ENCODE results near the gene SPPL3.

The SPPL3 gene

DNA sequence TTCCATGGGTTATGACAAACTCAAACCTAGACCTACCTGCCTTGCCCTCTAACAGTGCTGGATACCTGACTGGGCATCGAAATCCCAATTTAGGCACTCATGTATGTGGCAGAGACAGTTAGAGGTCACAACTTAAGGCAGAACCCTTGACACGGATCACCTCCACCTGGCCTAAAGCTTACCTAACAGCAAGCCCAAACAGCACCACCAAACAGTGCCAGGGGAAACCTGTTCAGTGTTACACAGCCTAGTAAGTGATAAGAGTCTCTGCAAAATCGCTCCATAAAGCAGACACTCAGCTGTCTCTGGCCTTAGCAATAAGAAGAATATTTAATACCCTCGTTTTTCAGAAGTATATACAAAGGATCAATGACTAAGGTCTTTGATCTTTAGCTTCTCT lies 77.8 kb downstream of the SPPL3 start (continued):
- TF ChIP-seq PATZ1 (CRISPR knock-in tag; IDR thresholded peaks at IDR 0.05; ENCODE audit: borderline replicate concordance), result no peak
- no peak for TF ChIP-seq CSDC2 (CRISPR knock-in tag; IDR thresholded peaks at IDR 0.05)
- TF ChIP-seq TOX (CRISPR knock-in tag; IDR thresholded peaks at IDR 0.05; ENCODE audit: borderline replicate concordance), result no peak
- TF ChIP-seq TCF4 (CRISPR knock-in tag; IDR thresholded peaks at IDR 0.05; ENCODE audit: borderline replicate concordance), result no peak
- TF ChIP-seq ZC3H10 (CRISPR knock-in tag; IDR thresholded peaks at IDR 0.05), result no peak
- TF ChIP-seq BACH2 (CRISPR knock-in tag; IDR thresholded peaks at IDR 0.05; ENCODE audit: borderline replicate concordance), result no peak
- TF ChIP-seq ARNTL (CRISPR knock-in tag; IDR thresholded peaks at IDR 0.05; ENCODE audit: borderline replicate concordance, low read depth), result no peak
- TF ChIP-seq OSR1 (CRISPR knock-in tag; IDR thresholded peaks at IDR 0.05), result no peak

- ATAC-seq, result no peak
- TF ChIP-seq PATZ1 (CRISPR knock-in tag; IDR thresholded peaks at IDR 0.05; ENCODE audit: borderline replicate concordance), result no peak
- no peak for TF ChIP-seq CREB5 (CRISPR knock-in tag; IDR thresholded peaks at IDR 0.05; ENCODE audit: low read depth)
- no peak for TF ChIP-seq ZFP3 (CRISPR knock-in tag; IDR thresholded peaks at IDR 0.05)
- no peak for TF ChIP-seq TOX (CRISPR knock-in tag; IDR thresholded peaks at IDR 0.05; ENCODE audit: borderline replicate concordance)
- TF ChIP-seq OSR1 (CRISPR knock-in tag; IDR thresholded peaks at IDR 0.05), result no peak
- TF ChIP-seq ISL1 (CRISPR knock-in tag; IDR thresholded peaks at IDR 0.05), result no peak
- TF ChIP-seq ZNF8 (CRISPR knock-in tag; IDR thresholded peaks at IDR 0.05), result no peak
- TF ChIP-seq ESRRG (CRISPR knock-in tag; IDR thresholded peaks at IDR 0.05), result no peak
- no peak for TF ChIP-seq ZNF70 (CRISPR knock-in tag; IDR thresholded peaks at IDR 0.05)
- TF ChIP-seq TSHZ2 (CRISPR knock-in tag; IDR thresholded peaks at IDR 0.05), result no peak
- no peak for TF ChIP-seq RARB (CRISPR knock-in tag; IDR thresholded peaks at IDR 0.05)
- TF ChIP-seq ARNTL (CRISPR knock-in tag; IDR thresholded peaks at IDR 0.05; ENCODE audit: borderline replicate concordance, low read depth), result no peak
- no peak for TF ChIP-seq POU6F1 (CRISPR knock-in tag; IDR thresholded peaks at IDR 0.05; ENCODE audit: borderline replicate concordance, low read depth)
- TF ChIP-seq ZFP30 (CRISPR knock-in tag; IDR thresholded peaks at IDR 0.05), result no peak
- no peak for TF ChIP-seq PPARA (CRISPR knock-in tag; IDR thresholded peaks at IDR 0.05; ENCODE audit: borderline replicate concordance)
- no peak for TF ChIP-seq ZC3H10 (CRISPR knock-in tag; IDR thresholded peaks at IDR 0.05)
- no peak for TF ChIP-seq GLIS3 (CRISPR knock-in tag; IDR thresholded peaks at IDR 0.05)
Measured at GRCh38 chr12:120825337-120825736, 78.8 kb downstream of the SPPL3 start.

DNA sequence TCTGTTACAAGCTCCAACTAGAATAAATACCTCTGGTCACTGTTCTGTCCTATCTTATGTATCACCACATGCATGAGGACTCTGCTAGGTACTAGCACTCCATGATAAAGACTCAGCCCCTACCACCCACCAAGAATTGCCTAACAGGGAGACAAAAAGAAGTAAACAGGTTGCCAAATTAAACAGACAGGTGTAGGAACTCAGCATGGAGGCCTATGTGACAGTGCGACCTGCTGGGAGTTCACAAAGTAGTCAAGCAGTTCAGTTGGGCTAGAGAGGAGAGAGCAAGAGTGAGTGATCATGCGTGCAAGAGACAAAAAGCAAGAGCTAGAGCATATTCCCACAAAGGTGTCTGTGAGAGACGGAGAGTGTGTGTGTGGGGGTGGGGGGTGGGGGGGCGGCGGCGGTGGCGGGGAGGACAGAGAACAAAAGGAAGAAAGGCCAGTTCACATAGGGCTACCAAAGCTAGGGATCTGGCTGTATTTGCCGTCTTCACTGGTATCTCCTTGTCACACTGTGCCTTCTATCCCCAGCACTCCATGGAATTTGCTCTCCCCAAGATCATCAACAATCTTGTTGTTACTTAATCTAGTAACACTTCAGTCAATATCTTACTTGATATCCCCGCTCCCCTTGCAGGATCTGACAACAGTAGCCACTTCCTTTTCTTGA lies 81.2 kb downstream of the SPPL3 start:
- ATAC-seq, result no peak
- TF ChIP-seq PPARA (CRISPR knock-in tag; IDR thresholded peaks at IDR 0.05; ENCODE audit: borderline replicate concordance) (no peak), ESRRG (CRISPR knock-in tag; IDR thresholded peaks at IDR 0.05) (no peak), PATZ1 (CRISPR knock-in tag; IDR thresholded peaks at IDR 0.05; ENCODE audit: borderline replicate concordance) (no peak), OSR1 (CRISPR knock-in tag; IDR thresholded peaks at IDR 0.05) (no peak), ZFP30 (CRISPR knock-in tag; IDR thresholded peaks at IDR 0.05) (no peak), POU6F1 (CRISPR knock-in tag; IDR thresholded peaks at IDR 0.05; ENCODE audit: borderline replicate concordance, low read depth) (no peak), GLIS3 (CRISPR knock-in tag; IDR thresholded peaks at IDR 0.05) (no peak), ARNTL (CRISPR knock-in tag; IDR thresholded peaks at IDR 0.05; ENCODE audit: borderline replicate concordance, low read depth) (no peak), ZFP3 (CRISPR knock-in tag; IDR thresholded peaks at IDR 0.05) (no peak), CREB5 (CRISPR knock-in tag; IDR thresholded peaks at IDR 0.05; ENCODE audit: low read depth) (no peak), TOX (CRISPR knock-in tag; IDR thresholded peaks at IDR 0.05; ENCODE audit: borderline replicate concordance) (no peak), ZNF565 (CRISPR knock-in tag; conservative IDR thresholded peaks at IDR 0.05; ENCODE audit: low read depth) (no peak)

Measured in SK-N-SH treated with all-trans-retinoic acid at 6 μM for 48 hours (cell line).